CD4-positive, CD25-positive, alpha-beta regulatory T cell (primary cell): ENCODE measurements around the gene DDX21. TPM values are rescaled to one million over a fixed set of nuclear protein-coding genes. Genes with fewer than 3 reads are reported as not detected.

Source experiments
- ATAC-seq, 2 donors: fragments of 150-1000 bp; cut with Tn5 transposase; one replicate each; pipeline ENCODE4 v1.10.0; 2021; ENCODE audit warnings: low read depth in 2 of 2, moderate number of reproducible peaks in 2 of 2, moderate library complexity in 1 of 2
- DNase-seq, 3 donors: peaks; one replicate each; pipeline versions ENCODE4 v3.0.0 to v3.0.0-alpha.2; 2012 to 2022; ENCODE audit warnings: mixed read lengths in 1 of 3
- H3K27ac ChIP-seq: one replicate; pipeline ENCODE4 v1.7.0; 2013; ENCODE audit warnings: mild to moderate bottlenecking, low read length; ENCODE audit not compliant: insufficient read depth, poor library complexity, severe bottlenecking
- H3K27me3 ChIP-seq: one replicate; pipeline ENCODE4 v1.7.0; 2013; ENCODE audit warnings: low read length; ENCODE audit not compliant: control insufficient read depth, insufficient read depth
- H3K36me3 ChIP-seq: one replicate; pipeline ENCODE4 v1.7.0; 2013; ENCODE audit warnings: mild to moderate bottlenecking, low read length, moderate library complexity; ENCODE audit not compliant: control insufficient read depth, insufficient read depth
- H3K4me1 ChIP-seq: 2 replicates; pipeline ENCODE4 v1.7.0; 2013; ENCODE audit warnings: mild to moderate bottlenecking, low read length; ENCODE audit not compliant: insufficient read depth, control insufficient read depth, poor library complexity, severe bottlenecking
- H3K4me3 ChIP-seq: one replicate; pipeline ENCODE4 v1.7.0; 2013; ENCODE audit warnings: low read depth, mild to moderate bottlenecking, low read length, moderate library complexity
- H3K9me3 ChIP-seq, 2 experiments: 1 replicate in 1 of 2; 2 replicates in 1 of 2; pipeline ENCODE4 v1.7.0; 2013; ENCODE audit warnings: low read length in 2 of 2, mild to moderate bottlenecking in 1 of 2, moderate library complexity in 1 of 2; ENCODE audit not compliant: control insufficient read depth in 2 of 2
- H3K27ac Mint-ChIP-seq, 3 donors: one replicate each; pipeline ENCODE4 v1.8.0; 2020 to 2022; ENCODE audit warnings: mild to moderate bottlenecking in 3 of 3, mixed read lengths in 3 of 3, moderate library complexity in 2 of 3
- H3K27me3 Mint-ChIP-seq: one replicate; pipeline ENCODE4 v1.8.0; 2022; ENCODE audit warnings: mild to moderate bottlenecking, mixed read lengths
- H3K36me3 Mint-ChIP-seq: one replicate; pipeline ENCODE4 v1.8.0; 2020; ENCODE audit warnings: mixed read lengths
- H3K4me1 Mint-ChIP-seq, 4 donors: one replicate each; pipeline ENCODE4 v1.8.0; 2020 to 2022; ENCODE audit warnings: mixed read lengths in 4 of 4, mild to moderate bottlenecking in 1 of 4
- H3K4me3 Mint-ChIP-seq, 4 donors: one replicate each; pipeline ENCODE4 v1.8.0; 2020 to 2022; ENCODE audit warnings: mild to moderate bottlenecking in 4 of 4, mixed read lengths in 4 of 4, moderate library complexity in 3 of 4
- H3K9me3 Mint-ChIP-seq, 7 donors: one replicate each; pipeline ENCODE4 v1.8.0; 2020 to 2022; ENCODE audit warnings: mixed read lengths in 7 of 7, mild to moderate bottlenecking in 3 of 7, moderate library complexity in 2 of 7
- polyA plus RNA-seq, 4 donors: library from polyadenylated mRNA; unstranded; fragments of 300-500 nt; fragmentation: Illumina TruSeq; gene quantifications; one replicate each; pipeline ENCODE4 v1.2.3, GENCODE V29; 2021
- total RNA-seq: library from RNA; stranded (reverse); gene quantifications from one replicate; pipeline ENCODE4 v1.2.3, GENCODE V29; 2022

The DDX21 gene
- total and polyA plus RNA-seq, 5 donors from 2014 or later: 9.6 to 117 (median 15.3) TPM

- H3K27me3 Mint-ChIP-seq: no peaks in the 10 kb centered on the region
- peaks cover 6 to 13% (median 9%) of the 10 kb centered on the region in 4 donors for H3K4me1 Mint-ChIP-seq
- Histone ChIP-seq H3K9me3 (no peaks in the 10 kb centered on the region), H3K27ac (no peak overlapping the region), H3K4me1 (peaks cover 6% of the 10 kb centered on the region), H3K36me3 (no peaks in the 10 kb centered on the region), H3K4me3 (no peak overlapping the region), H3K27me3 (no peaks in the 10 kb centered on the region)
- peak overlapping the region in 1 of 3 donors; percentile 4 for H3K27ac Mint-ChIP-seq
- no peaks in the 10 kb centered on the region for H3K36me3 Mint-ChIP-seq
- H3K9me3 Mint-ChIP-seq: no peaks in the 10 kb centered on the region
- DNase-seq (no peak), ATAC-seq (no peak)
- no peak overlapping the region for H3K4me3 Mint-ChIP-seq
These were observed 69.5 kb downstream of the DDX21 start for GRCh38 chr10:69025370-69025896.

GRCh38 chr10:69033256-69033655 is 77.3 kb downstream of the DDX21 start:
- DNase-seq (no peak), ATAC-seq (no peak)
- Mint-ChIP-seq H3K4me3 (no peak overlapping the region), H3K9me3 (no peaks in the 10 kb centered on the region), H3K27me3 (no peaks in the 10 kb centered on the region), H3K4me1 (no peaks in the 10 kb centered on the region), H3K27ac (no peak overlapping the region), H3K36me3 (no peaks in the 10 kb centered on the region)
- Histone ChIP-seq H3K36me3 (no peaks in the 10 kb centered on the region), H3K27ac (no peak overlapping the region), H3K4me1 (no peaks in the 10 kb centered on the region), H3K27me3 (no peaks in the 10 kb centered on the region), H3K4me3 (no peak overlapping the region), H3K9me3 (no peaks in the 10 kb centered on the region)

Other genes starting within 250 kb of the DDX21 start
- 86.6 TPM for gene CCAR1, start 234.9 kb upstream of the DDX21 start, total RNA-seq
- gene CCAR1, start 234.9 kb upstream of the DDX21 start, polyA plus RNA-seq: 10 to 100 TPM; 24.0 to 41.1 (median 31.5) TPM
- 0.30 TPM for gene STOX1, start 128.6 kb upstream of the DDX21 start, total RNA-seq
- gene STOX1, start 128.6 kb upstream of the DDX21 start, polyA plus RNA-seq: under 1 TPM in 2 of 4 donors, not detected in 2; 0.05 to 0.30 TPM
- 39.7 TPM for gene DDX50, start 54.9 kb upstream of the DDX21 start, total RNA-seq
- 10 to 100 TPM; 36.6 to 47.3 (median 39.7) TPM for gene DDX50, start 54.9 kb upstream of the DDX21 start, polyA plus RNA-seq
- gene KIFBP, start 32.6 kb downstream of the DDX21 start, total RNA-seq: 5.1 TPM
- gene KIFBP, start 32.6 kb downstream of the DDX21 start, polyA plus RNA-seq: 1 to 10 TPM; 2.9 to 5.0 (median 4.2) TPM
- 580 TPM for gene SRGN, start 131.9 kb downstream of the DDX21 start, total RNA-seq
- gene SRGN, start 131.9 kb downstream of the DDX21 start, polyA plus RNA-seq: 100 to 1,000 TPM; 254 to 402 (median 306) TPM
- 45.7 TPM for gene VPS26A, start 168.0 kb downstream of the DDX21 start, total RNA-seq
- 10 to 100 TPM; 40.3 to 55.5 (median 43.0) TPM for gene VPS26A, start 168.0 kb downstream of the DDX21 start, polyA plus RNA-seq
- 51.1 TPM for gene SUPV3L1, start 224.1 kb downstream of the DDX21 start, total RNA-seq
- 10 to 100 TPM in 3 of 4 donors, 1 to 10 TPM in 1; 9.8 to 27.2 (median 14.9) TPM for gene SUPV3L1, start 224.1 kb downstream of the DDX21 start, polyA plus RNA-seq